CD4-positive, alpha-beta T cell (primary cell): ENCODE measurements around the gene NFATC1. TPM values are rescaled to one million over a fixed set of nuclear protein-coding genes. Genes with fewer than 3 reads are reported as not detected.

Source experiments
- ATAC-seq: fragments of 200-7000 bp; cut with Tn5 transposase; one replicate; pipeline ENCODE4 v1.10.0; 2022; ENCODE audit warnings: mild to moderate bottlenecking; ENCODE audit not compliant: poor library complexity
- CTCF ChIA-PET: fragments of 350-600 bp; sonication (Branson Sonifier 250); formaldehyde crosslinking; loops from one replicate; lab custom pipeline; 2021; ENCODE audit warnings: antibody characterized with exemption, inconsistent platforms; lab: Charles Lee
- POLR2A ChIA-PET: fragments of 350-600 bp; sonication (Branson Sonifier 250); formaldehyde crosslinking; loops from one replicate; lab custom pipeline; 2021; ENCODE audit warnings: antibody characterized with exemption, inconsistent platforms; lab: Charles Lee
- DNase-seq, 14 experiments: peaks; one replicate each; pipeline ENCODE4 v3.0.0-alpha.2; 2013 to 2020; ENCODE audit warnings: mixed read lengths in 2 of 14
- H3K27ac ChIP-seq, 2 donors: one replicate each; pipeline versions ENCODE4 v1.5.1 to v1.7.0; 2013; ENCODE audit warnings: low read length in 2 of 2, low read depth in 1 of 2, mild to moderate bottlenecking in 1 of 2
- H3K27me3 ChIP-seq, 2 experiments: 1 replicate in 1 of 2; 2 replicates in 1 of 2; pipeline versions ENCODE4 v1.6.1 to v1.7.0; 2013; ENCODE audit warnings: low read length in 2 of 2, control low read depth in 1 of 2, mild to moderate bottlenecking in 1 of 2, moderate library complexity in 1 of 2; ENCODE audit not compliant: insufficient read depth in 2 of 2, control insufficient read depth in 1 of 2
- H3K36me3 ChIP-seq: one replicate; pipeline ENCODE4 v1.6.1; 2013; ENCODE audit warnings: low read length, control low read depth; ENCODE audit not compliant: insufficient read depth
- H3K4me1 ChIP-seq: one replicate; pipeline ENCODE4 v1.6.1; 2013; ENCODE audit warnings: low read length, control low read depth; ENCODE audit not compliant: insufficient read depth
- H3K4me3 ChIP-seq: one replicate; pipeline ENCODE4 v1.5.1; 2013; ENCODE audit warnings: mild to moderate bottlenecking, low read length, moderate library complexity
- H3K9me3 ChIP-seq, 2 experiments: 1 replicate in 1 of 2; 2 replicates in 1 of 2; pipeline versions ENCODE4 v1.6.1 to v1.7.0; 2013; ENCODE audit warnings: low read length in 2 of 2, mild to moderate bottlenecking in 2 of 2, control low read depth in 1 of 2, moderate library complexity in 1 of 2; ENCODE audit not compliant: control insufficient read depth in 1 of 2, insufficient read depth in 1 of 2
- H3K27ac Mint-ChIP-seq: one replicate; pipeline ENCODE4 v1.8.0; 2020; ENCODE audit warnings: mixed read lengths
- H3K27me3 Mint-ChIP-seq: one replicate; pipeline ENCODE4 v1.8.0; 2021; ENCODE audit warnings: mixed read lengths
- H3K36me3 Mint-ChIP-seq: one replicate; pipeline ENCODE4 v1.8.0; 2021; ENCODE audit warnings: low read depth, mixed read lengths
- H3K4me1 Mint-ChIP-seq: one replicate; pipeline ENCODE4 v1.8.0; 2021; ENCODE audit warnings: low read depth, mixed read lengths
- H3K4me3 Mint-ChIP-seq: one replicate; pipeline ENCODE4 v1.8.0; 2020; ENCODE audit warnings: mild to moderate bottlenecking, mixed read lengths
- H3K9me3 Mint-ChIP-seq: one replicate; pipeline ENCODE4 v1.8.0; 2020; ENCODE audit warnings: mixed read lengths
- intact Hi-C, 2 experiments: fragments of 100-400 bp; cut with DNase I in 1 of 2; cut with micrococcal nuclease in 1 of 2; formaldehyde crosslinking; loops; one replicate each; pipeline versions ENCODE4 v1.15.1 to v1.9.0; 2023 to 2025; cut with DNase I, micrococcal nuclease
- total RNA-seq, 174 experiments: library from RNA in 2 of 174; stranded (reverse) in 2 of 174; gene quantifications; one replicate each; pipeline ENCODE4 v1.2.3 and lab custom pipeline; 2021 to 2026
- TF ChIP-seq, protein P1 (sequence below): fragments of 200-600 bp; IDR thresholded peaks from one replicate; pipeline ENCODE4 v1.8.0; 2022; ENCODE audit warnings: antibody characterized with exemption, mild to moderate bottlenecking

The NFATC1 gene
- total RNA-seq, 2 experiments from 2014 or later = 107 to 113 TPM

DNA sequence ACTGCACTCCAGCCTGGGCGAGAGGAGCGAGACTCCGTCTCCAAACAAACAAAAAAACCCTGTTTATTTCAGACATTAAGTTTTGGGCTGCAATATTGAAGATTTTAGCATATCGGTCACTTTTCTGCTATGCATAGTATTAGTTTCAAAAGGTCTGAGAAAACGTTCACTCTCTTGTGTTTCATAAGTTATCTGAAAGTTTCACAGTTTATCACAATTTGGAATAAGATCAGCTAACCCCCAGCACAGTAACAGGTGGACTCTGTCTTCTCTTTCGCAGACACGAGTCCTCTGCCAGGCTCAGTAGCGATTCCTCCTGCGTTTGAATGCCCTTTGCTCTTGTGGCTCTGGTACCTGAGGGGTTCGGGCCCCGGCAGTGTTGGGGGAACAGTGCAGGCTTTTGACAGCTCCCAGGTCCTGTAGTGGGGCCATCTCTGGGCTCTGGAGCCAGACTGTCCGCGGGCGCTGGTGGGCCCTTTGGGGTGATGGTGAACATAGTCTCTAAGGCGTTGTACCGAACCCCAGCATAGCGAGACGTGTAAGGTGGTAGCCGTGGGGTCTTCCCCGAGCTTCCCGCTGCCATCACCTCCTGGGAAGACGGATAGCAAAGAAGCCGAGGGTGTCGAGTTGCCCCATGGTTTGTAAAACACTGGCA is 20.4 kb downstream of the NFATC1 start:
- ATAC-seq (peak; percentile 9), DNase-seq (no peak)
- intact Hi-C loops = no loop called here
- Histone ChIP-seq H3K36me3 (peaks cover 68% of the 10 kb centered on the region), H3K9me3 (no peaks in the 10 kb centered on the region), H3K4me1 (peaks cover 20% of the 10 kb centered on the region), H3K4me3 (no peak overlapping the region), H3K27ac (no peak overlapping the region), H3K27me3 (no peaks in the 10 kb centered on the region)
- Mint-ChIP-seq H3K9me3 (no peaks in the 10 kb centered on the region), H3K36me3 (peaks cover 64% of the 10 kb centered on the region), H3K27ac (peak overlapping the region; percentile 61), H3K4me1 (peaks cover 45% of the 10 kb centered on the region), H3K27me3 (no peaks in the 10 kb centered on the region), H3K4me3 (no peak overlapping the region)
- ChIA-PET CTCF (interaction anchor here (0.5 to 1.7 kb wide), 2 partner anchors 11 to 108 kb away, joined by 3 read pairs; no protein-coding TSS in a partner anchor), POLR2A (no interaction called here)
- TF ChIP-seq, protein P1, sequence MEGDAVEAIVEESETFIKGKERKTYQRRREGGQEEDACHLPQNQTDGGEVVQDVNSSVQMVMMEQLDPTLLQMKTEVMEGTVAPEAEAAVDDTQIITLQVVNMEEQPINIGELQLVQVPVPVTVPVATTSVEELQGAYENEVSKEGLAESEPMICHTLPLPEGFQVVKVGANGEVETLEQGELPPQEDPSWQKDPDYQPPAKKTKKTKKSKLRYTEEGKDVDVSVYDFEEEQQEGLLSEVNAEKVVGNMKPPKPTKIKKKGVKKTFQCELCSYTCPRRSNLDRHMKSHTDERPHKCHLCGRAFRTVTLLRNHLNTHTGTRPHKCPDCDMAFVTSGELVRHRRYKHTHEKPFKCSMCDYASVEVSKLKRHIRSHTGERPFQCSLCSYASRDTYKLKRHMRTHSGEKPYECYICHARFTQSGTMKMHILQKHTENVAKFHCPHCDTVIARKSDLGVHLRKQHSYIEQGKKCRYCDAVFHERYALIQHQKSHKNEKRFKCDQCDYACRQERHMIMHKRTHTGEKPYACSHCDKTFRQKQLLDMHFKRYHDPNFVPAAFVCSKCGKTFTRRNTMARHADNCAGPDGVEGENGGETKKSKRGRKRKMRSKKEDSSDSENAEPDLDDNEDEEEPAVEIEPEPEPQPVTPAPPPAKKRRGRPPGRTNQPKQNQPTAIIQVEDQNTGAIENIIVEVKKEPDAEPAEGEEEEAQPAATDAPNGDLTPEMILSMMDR = no peak

DNA sequence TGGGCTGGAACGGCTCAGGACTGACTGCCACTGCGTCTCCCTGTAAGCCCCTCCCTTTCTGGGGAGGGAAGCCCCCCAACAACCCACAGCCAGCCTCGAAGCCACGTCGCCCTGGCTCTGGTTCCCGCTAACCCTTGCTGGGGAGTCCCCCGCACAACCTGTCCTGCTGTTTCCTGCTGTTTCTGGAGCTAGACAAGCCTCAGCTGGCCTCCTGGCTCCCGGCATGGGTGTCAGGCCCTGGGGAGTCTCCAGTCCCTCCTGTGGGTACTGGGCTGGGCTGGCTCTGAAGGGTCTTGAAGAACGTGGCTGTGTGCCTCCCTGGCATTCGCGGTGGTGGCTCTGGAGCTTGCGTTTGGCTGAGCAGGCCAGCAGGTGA is 20.9 kb downstream of the NFATC1 start:
- no peak overlapping the region for H3K27ac ChIP-seq
- ChIA-PET POLR2A (no interaction called here), CTCF (interaction anchor here (0.5 kb wide), 1 partner anchor 107 kb away, joined by 3 read pairs; no protein-coding TSS in a partner anchor)
- DNase-seq (no peak), ATAC-seq (peak; percentile 9)
- Mint-ChIP-seq H3K4me3 (no peak overlapping the region), H3K36me3 (peaks cover 66% of the 10 kb centered on the region), H3K9me3 (no peaks in the 10 kb centered on the region), H3K4me1 (peaks cover 45% of the 10 kb centered on the region), H3K27ac (peak overlapping the region; percentile 61), H3K27me3 (no peaks in the 10 kb centered on the region)
- intact Hi-C loops = no loop called here
- TF ChIP-seq, protein P1 = no peak
- no peaks in the 10 kb centered on the region for H3K9me3 ChIP-seq
- H3K27me3 ChIP-seq = no peaks in the 10 kb centered on the region
- H3K4me3 ChIP-seq = no peak overlapping the region
- peaks cover 66% of the 10 kb centered on the region for H3K36me3 ChIP-seq
- H3K4me1 ChIP-seq = peaks cover 20% of the 10 kb centered on the region

DNA sequence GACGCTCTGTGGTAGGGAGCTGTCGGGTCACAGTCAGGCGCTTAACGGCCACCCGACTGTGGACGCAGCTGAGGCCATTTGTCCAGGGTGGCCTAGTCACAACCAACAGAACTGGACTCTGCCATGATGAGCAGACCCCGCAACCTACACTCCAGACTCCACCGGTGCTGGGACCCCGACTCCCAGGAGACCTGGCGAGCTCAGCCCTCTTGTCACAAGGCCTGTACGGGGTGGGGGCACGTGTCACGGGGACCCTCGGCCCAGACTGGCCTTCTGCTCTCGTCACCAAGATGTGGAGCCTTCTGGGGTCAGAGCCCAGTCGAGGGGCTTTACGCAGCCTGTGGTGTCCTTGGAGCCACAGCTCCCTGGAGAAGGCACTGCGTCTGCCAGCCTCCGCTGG is 22.5 kb downstream of the NFATC1 start:
- ATAC-seq = no peak
- H3K27me3 Mint-ChIP-seq = no peaks in the 10 kb centered on the region
- Histone ChIP-seq H3K36me3 (peaks cover 65% of the 10 kb centered on the region), H3K27ac (no peak overlapping the region), H3K4me1 (peaks cover 21% of the 10 kb centered on the region), H3K9me3 (no peaks in the 10 kb centered on the region), H3K4me3 (no peak overlapping the region), H3K27me3 (no peaks in the 10 kb centered on the region)
- peak overlapping the region; percentile 56 for H3K27ac Mint-ChIP-seq
- H3K36me3 Mint-ChIP-seq = peaks cover 58% of the 10 kb centered on the region
- no peaks in the 10 kb centered on the region for H3K9me3 Mint-ChIP-seq
- CTCF ChIA-PET = no interaction called here
- H3K4me1 Mint-ChIP-seq = peaks cover 39% of the 10 kb centered on the region
- DNase-seq = no peak
- intact Hi-C loops = no loop called here
- POLR2A ChIA-PET = no interaction called here
- no peak overlapping the region for H3K4me3 Mint-ChIP-seq
- TF ChIP-seq, protein P1 = no peak
